ENCODE measurements around the gene CHRNB4.
"Not testable (repeated sequence)": the region's sequence is repeated elsewhere in the genome, so short reads cannot be mapped to it uniquely, and the experiment has no call there.

CHRNB4 gene

DNA sequence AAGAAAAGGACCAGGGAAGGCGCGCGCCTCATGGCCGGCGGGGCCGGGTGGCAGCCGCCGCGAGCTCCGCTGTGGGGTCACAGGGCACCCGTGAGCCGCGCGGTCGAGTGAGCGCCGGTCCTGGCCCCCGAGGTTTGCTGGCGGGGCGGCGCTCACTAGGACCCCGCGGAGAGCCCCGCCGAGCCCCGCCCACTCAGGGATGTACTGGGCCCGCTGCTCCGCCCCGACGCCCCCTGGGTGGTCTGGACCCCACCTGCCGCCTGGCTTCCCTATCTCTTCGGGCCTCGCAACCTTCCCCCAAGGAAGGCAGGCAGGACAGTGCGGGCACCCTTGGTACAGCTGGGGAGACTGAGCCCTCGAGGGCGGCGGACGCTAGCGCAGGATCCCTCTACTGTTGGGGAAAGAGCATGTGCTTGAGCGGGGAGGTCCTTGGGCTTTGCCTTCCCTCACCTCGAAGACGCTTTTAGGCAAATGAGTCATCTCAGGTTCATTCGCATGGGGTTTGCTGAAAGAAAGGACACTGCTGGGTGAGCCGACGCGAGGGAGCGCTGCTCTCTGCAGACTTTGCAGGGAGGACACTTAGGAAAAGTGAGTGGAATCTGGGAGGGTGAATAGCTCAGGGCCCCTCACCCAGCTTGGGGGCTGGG lies at the start of gene CHRNB4:
Gene CHRNB4 (minus strand): TSS at position 109 of the 647 bp plus-strand sequence. CDS start 77 bp downstream, at position 32.
- no peak for DNase-seq

GRCh38 chr15:78689626-78690025 lies 48.6 kb upstream of the CHRNB4 start:
- no peak for DNase-seq

GRCh38 chr15:78685925-78686324 lies 44.9 kb upstream of the CHRNB4 start:
- DNase-seq: no peak

DNA sequence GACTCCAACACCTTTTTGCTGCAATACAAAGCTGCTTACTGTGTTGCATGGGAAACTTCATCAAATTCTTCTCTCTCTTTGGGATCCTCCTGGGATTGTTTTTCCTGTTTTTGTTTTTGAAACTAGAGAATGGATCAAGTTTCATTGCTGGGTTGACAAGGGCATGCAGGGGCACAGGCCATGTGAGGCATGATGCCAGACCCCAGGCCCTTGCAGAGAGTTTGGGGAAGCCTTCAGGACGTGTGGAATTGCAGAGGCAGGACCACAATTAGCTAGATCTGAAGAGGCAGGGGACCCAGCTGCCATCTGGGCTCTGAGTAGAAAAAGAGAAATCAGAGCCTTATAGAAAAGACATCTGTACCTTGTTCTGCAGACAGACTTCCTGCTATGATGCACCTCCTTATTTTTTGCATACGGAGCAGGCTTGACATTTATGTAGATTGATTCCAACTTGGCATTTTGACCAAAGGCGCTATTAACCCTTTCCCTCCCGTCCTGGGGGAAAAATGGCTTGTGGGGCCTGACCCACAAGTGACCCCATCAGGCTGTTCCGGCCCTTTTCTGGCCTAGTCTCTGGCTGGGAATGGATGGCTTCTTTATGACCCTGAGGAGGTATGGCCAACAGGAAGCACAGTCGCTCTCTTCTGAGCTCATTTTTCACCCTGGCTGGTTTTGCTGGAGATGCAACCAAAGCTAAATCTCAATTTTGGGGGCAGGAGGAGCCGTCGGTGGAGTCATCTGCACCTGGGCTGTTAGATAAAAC lies 44.3 kb upstream of the CHRNB4 start:
- peak; percentile 74 for DNase-seq

DNA sequence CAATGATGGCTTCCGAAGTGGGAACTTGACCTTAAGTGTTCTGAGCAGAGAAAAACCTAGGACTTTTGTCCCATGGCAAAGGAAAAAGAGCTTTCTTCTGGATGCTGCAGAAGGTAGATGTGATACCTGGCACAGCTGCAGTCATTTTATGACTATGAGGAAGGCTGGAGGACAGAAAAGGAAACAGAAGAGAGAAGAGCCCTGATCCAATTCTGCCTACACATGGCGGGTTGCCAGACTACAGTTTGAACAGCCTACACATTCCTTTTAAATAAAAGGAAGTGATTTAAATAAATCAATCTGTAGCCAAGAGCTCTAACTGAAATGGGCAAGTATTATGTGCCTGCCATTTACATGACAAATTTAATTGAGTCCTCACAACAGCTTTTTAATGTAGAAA lies 43.6 kb upstream of the CHRNB4 start:
- DNase-seq: peak; percentile 31

- DNase-seq: not testable (repeated sequence)
These were observed 42.6 kb upstream of the CHRNB4 start for GRCh38 chr15:78683599-78683998.

GRCh38 chr15:78682693-78683410 lies 41.8 kb upstream of the CHRNB4 start:
- DNase-seq: no peak

GRCh38 chr15:78682004-78682651 lies 41.1 kb upstream of the CHRNB4 start:
- DNase-seq: no peak

DNA sequence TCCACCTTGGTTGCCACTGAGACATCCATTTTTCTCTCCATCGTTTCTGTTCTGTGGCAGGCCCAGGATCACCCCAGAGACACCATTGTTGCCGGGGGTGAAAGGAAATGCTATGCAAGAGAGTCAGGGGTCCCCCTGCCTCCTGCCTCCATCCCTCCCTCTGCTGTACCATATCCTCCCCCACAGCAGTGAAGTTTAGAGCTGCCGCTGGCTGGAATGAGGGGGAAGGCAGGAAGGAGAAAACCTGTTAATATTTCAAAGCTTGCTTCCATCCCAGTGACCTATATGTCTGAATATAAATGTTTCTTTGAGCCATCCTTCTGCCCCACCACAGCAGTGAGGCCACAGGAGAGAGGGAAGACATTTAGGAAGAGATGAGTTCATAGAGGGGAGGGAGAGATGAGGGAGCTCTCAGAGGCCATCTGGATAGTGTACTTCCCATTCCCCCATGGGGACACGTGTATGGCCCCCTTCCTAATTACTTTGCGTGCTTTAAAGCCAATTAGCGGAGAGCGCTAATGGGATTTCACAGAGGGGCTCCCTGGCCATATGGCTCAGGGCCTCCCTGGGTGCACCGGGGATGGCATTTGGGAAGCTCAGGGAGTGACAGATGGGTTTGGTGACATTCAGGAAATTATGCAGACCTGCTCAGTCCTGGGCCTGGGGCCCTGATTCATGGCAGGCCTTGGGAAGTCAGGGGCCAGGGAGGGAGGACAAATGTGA lies 40.4 kb upstream of the CHRNB4 start:
- peak; percentile 97 for DNase-seq

DNA sequence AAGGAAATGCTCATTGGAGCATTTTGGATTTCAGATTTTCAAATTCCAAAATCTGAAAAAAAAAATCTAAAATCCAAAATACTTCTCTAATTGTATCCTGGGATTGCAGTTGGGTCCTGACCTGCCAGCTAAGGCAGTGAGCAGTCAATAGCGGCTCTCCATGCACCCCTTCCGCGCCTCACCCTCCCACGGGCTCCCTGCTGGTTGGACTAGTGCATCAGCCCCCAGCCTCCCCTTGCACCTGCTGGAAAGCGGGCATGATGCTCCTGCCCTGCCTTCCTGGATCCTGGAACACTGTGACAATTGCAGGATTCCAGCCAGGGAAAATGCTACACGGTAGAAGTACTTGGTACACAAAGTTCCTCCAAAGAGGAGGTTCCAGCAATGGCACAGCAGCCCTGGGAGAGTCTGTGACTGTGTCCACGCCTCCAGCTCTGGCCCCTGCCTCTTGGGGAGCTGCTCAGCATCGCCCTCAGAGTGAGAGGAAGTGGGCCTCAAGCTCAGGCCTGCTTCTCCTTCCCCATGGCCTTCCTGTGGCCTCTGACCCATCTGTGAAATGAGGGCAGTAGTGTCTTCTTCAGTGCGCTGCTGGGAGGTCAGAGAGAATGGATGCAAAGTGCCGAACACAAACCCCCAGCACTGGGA lies 39.5 kb upstream of the CHRNB4 start:
- no peak for DNase-seq

GRCh38 chr15:78679089-78679511 lies 38.1 kb upstream of the CHRNB4 start:
- no peak for DNase-seq

DNA sequence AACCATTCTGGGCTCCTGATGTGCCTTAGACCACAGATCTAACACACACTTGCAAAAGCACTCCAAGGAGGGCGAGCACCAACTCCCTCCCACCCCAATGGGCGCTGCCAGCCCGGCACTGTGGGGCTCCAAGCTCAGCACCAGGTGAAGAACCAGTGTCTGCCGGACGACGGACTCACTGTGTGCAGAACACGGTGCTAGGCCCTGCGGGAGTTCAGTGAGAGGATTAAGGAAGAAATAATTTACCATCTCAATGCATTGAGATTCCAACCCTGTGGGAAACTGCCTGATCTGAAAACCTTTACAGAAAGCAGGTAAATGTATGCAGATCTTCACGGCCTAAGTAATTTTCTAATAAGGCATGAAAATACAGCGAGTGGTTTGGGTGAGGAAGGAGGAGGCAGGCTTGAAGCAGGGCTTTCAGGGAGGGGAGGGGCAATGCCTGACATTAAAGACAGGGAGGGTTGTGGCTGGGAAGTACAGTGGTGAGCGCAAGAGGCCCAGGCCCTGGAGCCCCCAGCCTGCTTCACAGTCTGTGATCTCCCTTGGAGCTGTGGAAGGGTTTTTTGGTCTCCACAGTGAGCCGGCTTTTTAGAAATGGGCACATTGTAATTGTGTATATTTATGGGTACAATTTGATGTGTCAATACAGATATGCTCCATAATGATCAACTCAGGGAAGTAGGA lies 35.6 kb upstream of the CHRNB4 start:
- no peak for DNase-seq

GRCh38 chr15:78675617-78676360 lies 34.8 kb upstream of the CHRNB4 start:
- DNase-seq: no peak

- no peak for DNase-seq
These were observed 34.2 kb upstream of the CHRNB4 start for GRCh38 chr15:78675206-78675605.

DNA sequence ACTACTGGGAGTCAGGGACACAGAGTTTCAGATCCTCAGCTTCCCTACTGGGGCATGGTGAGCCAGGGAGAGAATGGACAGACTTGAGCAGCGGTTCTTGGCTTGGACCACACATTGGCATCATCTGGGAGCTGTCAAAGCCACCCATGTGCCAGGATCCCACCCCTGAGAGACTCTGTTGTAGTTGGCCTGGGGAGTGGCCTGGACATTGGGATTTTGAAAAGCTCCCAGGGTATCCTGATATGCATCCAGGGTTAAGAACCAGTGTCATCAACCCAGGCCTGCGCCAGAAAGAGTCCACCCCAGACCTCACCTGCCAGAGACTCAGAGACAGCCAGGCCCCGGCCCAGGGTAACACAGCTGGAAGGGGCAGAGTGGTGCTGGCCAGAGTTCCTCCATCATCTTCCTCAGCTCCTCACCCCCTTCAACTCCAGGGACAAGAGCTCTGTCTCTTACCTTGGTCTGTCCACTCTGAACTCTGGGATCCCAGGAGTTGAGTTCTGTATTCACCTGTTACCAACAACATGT lies 33.0 kb upstream of the CHRNB4 start:
- no peak for DNase-seq

GRCh38 chr15:78673476-78673875 lies 32.5 kb upstream of the CHRNB4 start:
- DNase-seq: no peak

- DNase-seq: no peak
These were observed 31.4 kb upstream of the CHRNB4 start for GRCh38 chr15:78672285-78673014.

- peak; percentile 51 for DNase-seq
These were observed 30.7 kb upstream of the CHRNB4 start for GRCh38 chr15:78671626-78672211.

- DNase-seq: no peak
These were observed 28.0 kb upstream of the CHRNB4 start for GRCh38 chr15:78668987-78669386.

Measured in NCI-H1694 (cell line).